Neural progenitor cell (in vitro differentiated cells): ENCODE measurements around the gene FRAT1. TPM values are rescaled to one million over a fixed set of nuclear protein-coding genes. Genes with fewer than 3 reads are reported as not detected.
A peak's percentile ranks its signal among the peaks of the same experiment; 100 is the strongest.

Experiments
- DNase-seq: peaks from one replicate; pipeline ENCODE4 v3.0.0-alpha.2; 2016; ENCODE audit warnings: low spot score
- H2AFZ ChIP-seq: fragments of 200-600 bp; sonication (generic); replicated peaks from 2 replicates; pipeline ENCODE4 v1.6.1; 2016; ENCODE audit warnings: antibody characterized with exemption
- H3F3A ChIP-seq: fragments of 200-600 bp; sonication (generic); 2 replicates; pipeline ENCODE4 v1.6.1; 2016; ENCODE audit warnings: antibody characterized with exemption, low read depth
- H3K27ac ChIP-seq: fragments of 200-600 bp; sonication (generic); 2 replicates; pipeline ENCODE4 v1.5.1; 2016; ENCODE audit warnings: mild to moderate bottlenecking
- H3K27me3 ChIP-seq: fragments of 200-600 bp; sonication (generic); 2 replicates; pipeline ENCODE4 v1.6.1; 2016; ENCODE audit warnings: mild to moderate bottlenecking, moderate library complexity
- H3K36me3 ChIP-seq: fragments of 200-600 bp; sonication (generic); 2 replicates; pipeline ENCODE4 v1.5.1; 2016
- H3K4me1 ChIP-seq: fragments of 200-600 bp; sonication (generic); 2 replicates; pipeline ENCODE4 v1.6.1; 2016; ENCODE audit warnings: mixed run types
- H3K4me2 ChIP-seq: fragments of 200-600 bp; sonication (generic); 2 replicates; pipeline ENCODE4 v1.6.1; 2016
- H3K4me3 ChIP-seq: fragments of 200-600 bp; sonication (generic); 2 replicates; pipeline ENCODE4 v1.5.1; 2016
- H3K79me2 ChIP-seq: fragments of 200-600 bp; sonication (generic); 2 replicates; pipeline ENCODE4 v1.6.1; 2016; ENCODE audit warnings: low read depth
- H3K9ac ChIP-seq: fragments of 200-600 bp; sonication (generic); 2 replicates; pipeline ENCODE4 v1.6.1; 2016
- H3K9me3 ChIP-seq: fragments of 200-600 bp; sonication (generic); 2 replicates; pipeline ENCODE4 v1.5.1; 2016; ENCODE audit warnings: low read depth
- H4K20me1 ChIP-seq: fragments of 200-600 bp; sonication (generic); 2 replicates; pipeline ENCODE4 v1.6.1; 2016; ENCODE audit warnings: low read depth
- H3K27ac Mint-ChIP-seq: 3 replicates; pipeline ENCODE4 v1.8.0; 2021; ENCODE audit warnings: mixed read lengths
- H3K27me3 Mint-ChIP-seq: 2 replicates; pipeline ENCODE4 v1.8.0; 2022; ENCODE audit warnings: low read depth, mild to moderate bottlenecking, inconsistent platforms, moderate library complexity, mixed read lengths; ENCODE audit not compliant: insufficient read depth
- H3K36me3 Mint-ChIP-seq: 3 replicates; pipeline ENCODE4 v1.8.0; 2021; ENCODE audit warnings: mixed read lengths
- H3K4me1 Mint-ChIP-seq: 3 replicates; pipeline ENCODE4 v1.8.0; 2021; ENCODE audit warnings: mixed read lengths
- H3K4me3 Mint-ChIP-seq: 3 replicates; pipeline ENCODE4 v1.8.0; 2021; ENCODE audit warnings: mild to moderate bottlenecking, moderate library complexity, mixed read lengths
- H3K9me3 Mint-ChIP-seq: 3 replicates; pipeline ENCODE4 v1.8.0; 2020; ENCODE audit warnings: mixed read lengths
- CTCF ChIP-seq: fragments of 200-600 bp; sonication (generic); IDR thresholded peaks from 2 replicates; pipeline ENCODE4 v1.5.1; 2017; ENCODE audit warnings: antibody characterized with exemption, mild to moderate bottlenecking
- EZH2 ChIP-seq: fragments of 200-600 bp; sonication (generic); IDR thresholded peaks from 2 replicates; pipeline ENCODE4 v1.6.1; 2017; ENCODE audit warnings: antibody characterized with exemption, mild to moderate bottlenecking, moderate library complexity
- EZH2phosphoT487 ChIP-seq: fragments of 200-600 bp; sonication (generic); IDR thresholded peaks from 2 replicates; pipeline ENCODE4 v1.6.1; 2017; ENCODE audit warnings: antibody characterized with exemption
- total RNA-seq: library from RNA; depleted of rRNA; stranded (reverse); fragments of >200 nt; gene quantifications from 2 replicates; pipeline ENCODE4 v1.2.3, GENCODE V29; 2015; ENCODE audit warnings: low replicate concordance

The FRAT1 gene
- total RNA-seq, 1 donor from 2014 or later = 2.0 TPM

DNA sequence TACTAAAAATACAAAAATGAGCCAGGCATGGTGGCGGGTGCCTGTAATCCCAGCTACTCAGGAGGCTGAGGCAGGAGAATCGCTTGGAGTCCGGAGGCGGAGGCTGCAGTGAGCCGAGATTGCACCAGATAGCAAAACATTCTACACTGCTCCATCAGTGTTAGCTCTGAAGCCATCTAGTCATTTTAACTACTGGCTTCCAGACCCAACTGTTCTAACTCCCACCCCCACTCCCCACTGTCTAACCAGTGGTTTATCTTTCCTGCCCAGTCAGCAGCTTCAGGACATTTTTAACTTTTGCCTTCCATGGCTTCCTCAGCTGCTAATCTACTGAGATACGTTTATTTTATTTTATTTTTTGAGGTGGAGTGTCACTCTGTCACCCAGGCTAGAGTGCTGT lies 6.2 kb upstream of the FRAT1 start:
- no peaks in the 10 kb centered on the region for H3K9me3 ChIP-seq
- H3K27me3 ChIP-seq = no peaks in the 10 kb centered on the region
- H3K79me2 ChIP-seq = no peaks in the 10 kb centered on the region
- no peak overlapping the region for H3K9ac ChIP-seq
- peaks cover under 1% of the 10 kb centered on the region for H3F3A ChIP-seq
- no peaks in the 10 kb centered on the region for H4K20me1 ChIP-seq
- H3K27me3 Mint-ChIP-seq = peaks cover 14% of the 10 kb centered on the region
- H3K27ac ChIP-seq = no peak overlapping the region
- H3K36me3 ChIP-seq = no peaks in the 10 kb centered on the region
- H3K4me1 ChIP-seq = no peaks in the 10 kb centered on the region
- H3K4me2 ChIP-seq = no peak overlapping the region
- TF ChIP-seq CTCF (no peak), EZH2phosphoT487 (no peak), EZH2 (no peak)
- no peak overlapping the region for H2AFZ ChIP-seq
- H3K9me3 Mint-ChIP-seq = no peaks in the 10 kb centered on the region
- H3K36me3 Mint-ChIP-seq = no peaks in the 10 kb centered on the region
- H3K4me3 ChIP-seq = no peak overlapping the region
- H3K4me3 Mint-ChIP-seq = no peak overlapping the region
- H3K27ac Mint-ChIP-seq = no peak overlapping the region
- no peak for DNase-seq
- no peaks in the 10 kb centered on the region for H3K4me1 Mint-ChIP-seq

GRCh38 chr10:97314671-97315070 lies 4.4 kb upstream of the FRAT1 start:
- no peak overlapping the region for H3K4me3 ChIP-seq
- Mint-ChIP-seq H3K9me3 (no peaks in the 10 kb centered on the region), H3K4me1 (peaks cover 4% of the 10 kb centered on the region), H3K36me3 (no peaks in the 10 kb centered on the region), H3K4me3 (no peak overlapping the region), H3K27me3 (peaks cover 21% of the 10 kb centered on the region), H3K27ac (no peak overlapping the region)
- no peak overlapping the region for H2AFZ ChIP-seq
- H3K9ac ChIP-seq = no peak overlapping the region
- H3K9me3 ChIP-seq = no peaks in the 10 kb centered on the region
- H3K27me3 ChIP-seq = peaks cover under 1% of the 10 kb centered on the region
- H3K36me3 ChIP-seq = no peaks in the 10 kb centered on the region
- TF ChIP-seq CTCF (no peak), EZH2 (no peak), EZH2phosphoT487 (no peak)
- no peaks in the 10 kb centered on the region for H4K20me1 ChIP-seq
- H3K79me2 ChIP-seq = no peaks in the 10 kb centered on the region
- H3K27ac ChIP-seq = no peak overlapping the region
- H3K4me1 ChIP-seq = no peaks in the 10 kb centered on the region
- no peak for DNase-seq
- peaks cover 10% of the 10 kb centered on the region for H3F3A ChIP-seq
- H3K4me2 ChIP-seq = no peak overlapping the region

DNA sequence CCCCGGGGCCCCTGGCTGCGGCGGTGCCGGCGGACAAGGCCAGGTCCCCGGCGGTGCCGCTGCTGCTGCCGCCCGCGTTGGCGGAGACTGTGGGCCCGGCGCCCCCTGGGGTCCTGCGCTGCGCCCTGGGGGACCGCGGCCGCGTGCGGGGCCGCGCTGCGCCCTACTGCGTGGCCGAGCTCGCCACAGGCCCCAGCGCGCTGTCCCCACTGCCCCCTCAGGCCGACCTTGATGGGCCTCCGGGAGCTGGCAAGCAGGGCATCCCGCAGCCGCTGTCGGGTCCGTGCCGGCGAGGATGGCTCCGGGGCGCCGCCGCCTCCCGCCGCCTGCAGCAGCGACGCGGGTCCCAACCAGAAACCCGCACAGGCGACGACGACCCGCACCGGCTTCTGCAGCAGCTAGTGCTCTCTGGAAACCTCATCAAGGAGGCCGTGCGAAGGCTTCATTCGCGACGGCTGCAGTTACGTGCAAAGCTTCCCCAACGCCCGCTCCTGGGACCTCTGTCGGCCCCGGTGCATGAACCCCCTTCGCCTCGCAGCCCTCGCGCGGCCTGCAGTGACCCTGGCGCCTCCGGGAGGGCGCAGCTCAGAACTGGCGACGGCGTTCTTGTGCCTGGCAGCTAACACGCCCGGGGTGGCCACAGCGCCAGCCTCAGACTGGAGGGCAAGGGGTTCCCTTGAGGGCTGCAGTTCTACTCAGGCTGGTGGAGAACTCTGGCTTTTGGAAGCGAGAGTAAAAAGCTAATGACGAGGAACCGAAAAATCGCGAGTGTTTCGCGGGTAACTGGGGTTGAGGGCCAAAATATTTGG lies 804 bp downstream of the FRAT1 start:
- no peaks in the 10 kb centered on the region for H3K36me3 Mint-ChIP-seq
- Histone ChIP-seq H3K4me3 (peak overlapping the region; percentile 95), H2AFZ (peak overlapping the region; percentile 55), H3K36me3 (no peaks in the 10 kb centered on the region), H4K20me1 (peaks cover 27% of the 10 kb centered on the region), H3K27me3 (peaks cover 32% of the 10 kb centered on the region), H3K9ac (no peak overlapping the region), H3K9me3 (no peaks in the 10 kb centered on the region), H3F3A (peaks cover 32% of the 10 kb centered on the region), H3K79me2 (peaks cover 14% of the 10 kb centered on the region), H3K4me2 (peak overlapping the region; percentile 95), H3K27ac (no peak overlapping the region), H3K4me1 (peaks cover 19% of the 10 kb centered on the region)
- peak; percentile 85 for DNase-seq
- H3K4me3 Mint-ChIP-seq = peak overlapping the region; percentile 85
- H3K9me3 Mint-ChIP-seq = no peaks in the 10 kb centered on the region
- peaks cover 19% of the 10 kb centered on the region for H3K4me1 Mint-ChIP-seq
- TF ChIP-seq CTCF = peak; percentile 35
- peak; percentile 52 for TF ChIP-seq EZH2
- no peak for TF ChIP-seq EZH2phosphoT487
- peaks cover 45% of the 10 kb centered on the region for H3K27me3 Mint-ChIP-seq
- H3K27ac Mint-ChIP-seq = no peak overlapping the region
